T-helper 1 cell treated with Interleukin-12 subunit alpha and Interleukin-12 subunit beta and Interleukin-4 antibody, amounts not matched to agents 30 μg/mL and 1 μg/mL, for 36 hours (primary cell): ENCODE measurements around the gene NMNAT3.

Experiments used
- H3K27ac Mint-ChIP-seq: one replicate; pipeline ENCODE4 v1.8.0; 2021; ENCODE audit warnings: mild to moderate bottlenecking, mixed read lengths
- H3K27me3 Mint-ChIP-seq: one replicate; pipeline ENCODE4 v1.8.0; 2021; ENCODE audit warnings: low read depth, mixed read lengths
- H3K36me3 Mint-ChIP-seq: one replicate; pipeline ENCODE4 v1.8.0; 2021; ENCODE audit warnings: low read depth, mixed read lengths
- H3K4me1 Mint-ChIP-seq: one replicate; pipeline ENCODE4 v1.8.0; 2021; ENCODE audit warnings: low read depth, mixed read lengths
- H3K4me3 Mint-ChIP-seq: one replicate; pipeline ENCODE4 v1.8.0; 2021; ENCODE audit warnings: mild to moderate bottlenecking, moderate library complexity, mixed read lengths
- H3K9me3 Mint-ChIP-seq: one replicate; pipeline ENCODE4 v1.8.0; 2021; ENCODE audit warnings: mixed read lengths

NMNAT3 gene

GRCh38 chr3:139689122-139689521 is 11.3 kb upstream of the NMNAT3 start:
- peaks cover 13% of the 10 kb centered on the region for H3K27me3 Mint-ChIP-seq
- H3K27ac Mint-ChIP-seq, result no peak overlapping the region
- H3K4me3 Mint-ChIP-seq, result no peak overlapping the region
- no peaks in the 10 kb centered on the region for H3K4me1 Mint-ChIP-seq
- H3K9me3 Mint-ChIP-seq, result no peaks in the 10 kb centered on the region
- no peaks in the 10 kb centered on the region for H3K36me3 Mint-ChIP-seq

DNA sequence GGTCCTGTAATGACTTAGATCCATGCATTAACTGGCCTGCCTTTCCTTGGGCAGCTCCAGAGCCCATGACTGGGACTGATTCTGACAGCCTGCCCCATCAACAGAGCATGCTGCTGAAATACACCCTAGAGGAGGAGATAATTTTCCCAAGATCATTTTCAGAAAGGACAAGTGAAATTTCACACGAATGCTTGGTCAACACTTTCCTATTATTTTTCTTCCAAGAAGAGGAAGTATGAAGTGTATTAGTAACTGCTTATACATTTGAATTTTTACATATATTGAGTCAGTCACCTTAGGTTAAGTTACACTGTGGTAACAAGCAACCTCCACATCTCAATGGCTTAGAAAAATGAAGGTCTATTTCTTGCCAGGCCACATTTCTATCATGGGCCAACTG is 9.7 kb upstream of the NMNAT3 start:
- Mint-ChIP-seq H3K27ac (no peak overlapping the region), H3K4me3 (no peak overlapping the region), H3K27me3 (peaks cover 7% of the 10 kb centered on the region), H3K9me3 (no peaks in the 10 kb centered on the region), H3K4me1 (no peaks in the 10 kb centered on the region), H3K36me3 (no peaks in the 10 kb centered on the region)

- no peaks in the 10 kb centered on the region for H3K9me3 Mint-ChIP-seq
- H3K4me1 Mint-ChIP-seq, result no peaks in the 10 kb centered on the region
- H3K36me3 Mint-ChIP-seq, result no peaks in the 10 kb centered on the region
- H3K4me3 Mint-ChIP-seq, result no peak overlapping the region
- peaks cover 7% of the 10 kb centered on the region for H3K27me3 Mint-ChIP-seq
- no peak overlapping the region for H3K27ac Mint-ChIP-seq
Measured at GRCh38 chr3:139686624-139687023, 8.9 kb upstream of the NMNAT3 start.

GRCh38 chr3:139686206-139686605 is 8.4 kb upstream of the NMNAT3 start:
- no peaks in the 10 kb centered on the region for H3K9me3 Mint-ChIP-seq
- H3K27ac Mint-ChIP-seq, result no peak overlapping the region
- no peaks in the 10 kb centered on the region for H3K36me3 Mint-ChIP-seq
- peaks cover 7% of the 10 kb centered on the region for H3K27me3 Mint-ChIP-seq
- no peak overlapping the region for H3K4me3 Mint-ChIP-seq
- H3K4me1 Mint-ChIP-seq, result no peaks in the 10 kb centered on the region

GRCh38 chr3:139679220-139679775 is 1.5 kb upstream of the NMNAT3 start:
- Mint-ChIP-seq H3K9me3 (no peaks in the 10 kb centered on the region), H3K27ac (no peak overlapping the region), H3K4me3 (no peak overlapping the region), H3K36me3 (no peaks in the 10 kb centered on the region), H3K4me1 (no peaks in the 10 kb centered on the region), H3K27me3 (peaks cover 12% of the 10 kb centered on the region)

DNA sequence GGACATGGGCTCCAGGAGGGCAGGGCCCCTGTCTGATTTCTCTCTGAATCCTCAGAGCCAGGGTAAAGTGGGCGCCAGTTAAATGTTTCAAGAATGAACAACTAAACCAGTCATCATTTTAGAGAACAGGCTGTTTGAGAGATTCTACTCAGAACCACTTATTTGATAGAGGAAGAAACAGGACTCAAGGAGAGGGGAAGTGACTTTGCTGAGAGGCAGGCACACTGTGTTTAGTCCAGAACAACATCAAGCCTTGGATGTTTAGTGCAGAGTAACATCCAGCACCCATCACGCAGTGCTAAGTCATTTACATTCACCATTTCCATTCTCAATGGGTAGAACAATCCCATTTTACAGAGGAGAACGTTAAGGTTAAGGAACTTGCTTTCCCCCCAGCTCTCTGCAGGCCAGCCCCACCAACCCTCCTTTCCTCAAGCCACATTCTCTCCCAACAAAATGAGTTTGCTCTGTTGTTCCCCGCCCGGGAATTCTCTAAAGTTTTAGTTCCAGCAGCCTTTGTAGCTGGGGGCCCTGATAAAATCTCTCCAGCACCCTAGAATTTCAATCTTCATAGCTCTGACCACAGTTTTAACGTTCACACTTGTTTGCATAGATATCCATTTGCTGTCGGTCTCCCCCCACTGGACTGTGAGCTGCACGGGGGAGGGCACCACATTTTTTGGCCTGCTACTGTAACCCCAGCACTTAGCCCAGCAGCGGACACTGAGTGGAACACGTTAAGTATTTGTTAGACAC is 962 bp downstream of the NMNAT3 start:
- H3K27ac Mint-ChIP-seq, result no peak overlapping the region
- H3K27me3 Mint-ChIP-seq, result peaks cover 15% of the 10 kb centered on the region
- no peaks in the 10 kb centered on the region for H3K9me3 Mint-ChIP-seq
- no peaks in the 10 kb centered on the region for H3K4me1 Mint-ChIP-seq
- peak overlapping the region; percentile 76 for H3K4me3 Mint-ChIP-seq
- no peaks in the 10 kb centered on the region for H3K36me3 Mint-ChIP-seq

DNA sequence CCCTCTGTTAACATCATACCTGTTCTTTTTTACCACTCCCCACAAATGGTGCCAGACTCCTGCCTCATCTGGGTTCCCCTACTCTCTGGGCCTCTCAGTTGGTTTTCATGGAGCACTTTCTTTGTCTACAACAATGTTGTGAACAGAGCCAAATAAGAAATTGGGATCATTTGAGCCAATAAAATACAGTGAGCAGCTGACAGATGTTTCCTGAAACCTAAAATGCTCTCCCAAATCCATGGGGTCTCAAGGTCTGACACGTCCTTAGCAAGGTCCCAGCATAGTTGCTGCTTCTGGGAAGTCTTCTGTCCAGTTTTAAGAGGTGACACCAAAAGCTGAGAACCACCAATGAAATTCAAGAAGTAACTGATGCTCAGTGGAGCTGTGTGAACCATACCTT is 1.7 kb downstream of the NMNAT3 start:
- H3K9me3 Mint-ChIP-seq, result no peaks in the 10 kb centered on the region
- H3K27ac Mint-ChIP-seq, result no peak overlapping the region

GRCh38 chr3:139675327-139675726 is 2.4 kb downstream of the NMNAT3 start:
- H3K4me3 Mint-ChIP-seq, result no peak overlapping the region
- peaks cover 15% of the 10 kb centered on the region for H3K27me3 Mint-ChIP-seq
- no peaks in the 10 kb centered on the region for H3K9me3 Mint-ChIP-seq
- no peaks in the 10 kb centered on the region for H3K4me1 Mint-ChIP-seq
- H3K27ac Mint-ChIP-seq, result no peak overlapping the region
- H3K36me3 Mint-ChIP-seq, result no peaks in the 10 kb centered on the region

More for the DNA sequence above, 1.7 kb downstream of the NMNAT3 start:
- Mint-ChIP-seq H3K4me3 (no peak overlapping the region), H3K4me1 (no peaks in the 10 kb centered on the region), H3K27me3 (peaks cover 15% of the 10 kb centered on the region), H3K36me3 (no peaks in the 10 kb centered on the region)

- no peaks in the 10 kb centered on the region for H3K4me1 Mint-ChIP-seq
- H3K4me3 Mint-ChIP-seq, result no peak overlapping the region
- H3K27ac Mint-ChIP-seq, result no peak overlapping the region
- H3K27me3 Mint-ChIP-seq, result peaks cover 11% of the 10 kb centered on the region
- H3K9me3 Mint-ChIP-seq, result no peaks in the 10 kb centered on the region
- no peaks in the 10 kb centered on the region for H3K36me3 Mint-ChIP-seq
Measured at GRCh38 chr3:139674571-139675260, 3.1 kb downstream of the NMNAT3 start.

DNA sequence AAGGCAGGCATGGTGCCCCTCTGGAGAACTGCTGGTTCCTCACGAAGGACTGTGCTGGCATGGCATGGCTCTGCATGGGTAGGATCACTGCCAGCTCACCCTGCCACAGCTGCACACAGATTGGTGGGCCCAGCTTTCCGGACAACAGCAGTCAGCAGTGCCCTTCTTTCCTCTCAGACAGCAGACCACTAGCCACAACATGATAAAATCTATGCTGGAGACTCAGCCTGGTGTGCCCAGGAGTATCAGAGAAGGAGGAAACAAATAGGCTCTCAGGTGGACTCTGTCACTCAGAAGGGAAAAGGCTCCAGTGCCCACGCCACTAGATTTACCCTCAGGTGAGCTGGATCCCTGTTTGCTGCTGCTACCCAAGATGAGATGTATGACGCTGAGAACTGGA is 4.9 kb downstream of the NMNAT3 start:
- H3K4me3 Mint-ChIP-seq, result no peak overlapping the region
- H3K4me1 Mint-ChIP-seq, result no peaks in the 10 kb centered on the region
- no peaks in the 10 kb centered on the region for H3K36me3 Mint-ChIP-seq
- H3K27me3 Mint-ChIP-seq, result peaks cover 6% of the 10 kb centered on the region
- H3K9me3 Mint-ChIP-seq, result no peaks in the 10 kb centered on the region
- no peak overlapping the region for H3K27ac Mint-ChIP-seq

DNA sequence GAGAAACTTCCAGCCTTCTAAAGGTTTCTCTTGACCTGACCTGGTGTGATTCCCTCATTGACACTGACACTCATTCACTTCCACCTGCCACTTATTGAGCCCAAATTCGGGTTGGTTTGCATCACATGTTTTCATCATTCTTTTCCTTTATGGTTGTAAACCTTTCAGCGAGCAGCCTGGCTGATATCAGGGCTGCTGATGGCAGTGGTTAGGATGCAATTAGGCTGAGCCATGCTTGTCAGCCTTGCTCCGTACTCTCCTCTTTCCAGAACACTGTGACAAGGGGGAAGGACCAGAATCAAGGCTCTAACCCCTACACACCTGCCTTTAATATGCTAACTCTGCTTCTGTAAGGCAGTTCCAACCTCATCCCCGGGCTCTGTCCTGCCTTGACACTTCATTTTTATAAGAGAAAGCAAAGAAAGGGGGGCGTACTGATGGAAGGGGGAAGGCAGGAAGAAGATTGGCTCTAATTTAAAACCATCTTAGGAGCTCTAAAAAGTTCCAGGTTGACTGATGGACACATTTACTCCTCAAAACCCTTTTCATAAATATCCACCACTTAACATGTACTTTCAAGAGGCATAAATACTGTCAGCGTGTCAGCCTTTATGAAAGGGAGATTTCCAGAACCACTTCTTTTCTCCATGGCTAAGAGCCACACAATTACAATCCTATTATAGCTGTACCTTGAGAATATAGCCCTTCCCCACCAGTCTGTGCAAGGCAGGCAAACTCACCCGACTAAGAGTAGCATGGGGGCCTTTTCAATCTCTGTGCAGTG is 5.7 kb downstream of the NMNAT3 start:
- Mint-ChIP-seq H3K27me3 (peaks cover 4% of the 10 kb centered on the region), H3K9me3 (no peaks in the 10 kb centered on the region), H3K4me3 (no peak overlapping the region), H3K4me1 (no peaks in the 10 kb centered on the region), H3K36me3 (no peaks in the 10 kb centered on the region), H3K27ac (no peak overlapping the region)

DNA sequence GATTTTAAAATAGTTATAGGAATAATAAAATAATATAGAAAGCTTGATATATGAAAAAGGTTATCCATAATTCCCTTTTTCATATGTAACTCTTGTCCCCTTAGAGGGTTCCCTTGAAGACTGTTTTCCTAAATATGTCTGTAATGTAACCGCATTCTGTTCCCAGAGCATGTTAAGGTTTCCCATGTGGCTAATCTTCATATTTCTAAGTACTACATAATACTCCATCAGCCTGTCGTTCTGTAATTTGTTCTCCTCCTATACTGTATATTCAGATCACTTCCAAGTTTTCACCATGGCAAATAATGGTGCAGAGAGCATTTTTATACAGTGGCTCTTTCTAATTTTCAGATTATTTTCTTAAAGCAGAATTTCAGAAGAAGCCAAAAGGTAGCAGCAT is 6.7 kb downstream of the NMNAT3 start:
- Mint-ChIP-seq H3K27ac (no peak overlapping the region), H3K9me3 (no peaks in the 10 kb centered on the region), H3K27me3 (peaks cover 3% of the 10 kb centered on the region), H3K4me3 (no peak overlapping the region), H3K36me3 (no peaks in the 10 kb centered on the region), H3K4me1 (no peaks in the 10 kb centered on the region)

DNA sequence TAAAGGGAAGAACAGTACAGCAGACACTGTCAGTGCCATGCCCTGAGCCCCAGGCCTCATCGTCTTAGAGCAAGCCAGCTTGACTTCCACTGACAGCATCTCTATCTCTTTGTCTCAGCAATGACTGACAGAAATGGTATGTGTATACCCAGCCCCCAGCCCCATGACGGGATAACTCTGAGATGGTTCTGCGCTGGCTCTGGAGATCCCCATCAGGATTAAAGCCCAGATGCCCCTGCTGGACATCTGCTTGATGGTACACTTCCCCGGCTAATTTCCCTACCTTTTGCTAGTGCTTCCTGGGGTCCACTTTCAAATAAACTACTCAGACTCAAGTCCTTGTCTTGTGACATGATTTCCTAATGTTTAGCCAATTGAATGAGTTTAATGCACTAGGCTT is 7.6 kb downstream of the NMNAT3 start:
- no peaks in the 10 kb centered on the region for H3K36me3 Mint-ChIP-seq
- no peaks in the 10 kb centered on the region for H3K9me3 Mint-ChIP-seq

GRCh38 chr3:139668332-139668731 is 9.4 kb downstream of the NMNAT3 start:
- H3K4me1 Mint-ChIP-seq, result no peaks in the 10 kb centered on the region
- H3K9me3 Mint-ChIP-seq, result no peaks in the 10 kb centered on the region
- no peak overlapping the region for H3K4me3 Mint-ChIP-seq
- H3K27ac Mint-ChIP-seq, result no peak overlapping the region
- H3K36me3 Mint-ChIP-seq, result no peaks in the 10 kb centered on the region
- no peaks in the 10 kb centered on the region for H3K27me3 Mint-ChIP-seq

More for the DNA sequence above, 7.6 kb downstream of the NMNAT3 start:
- Mint-ChIP-seq H3K27ac (no peak overlapping the region), H3K4me3 (no peak overlapping the region), H3K4me1 (no peaks in the 10 kb centered on the region), H3K27me3 (peaks cover 3% of the 10 kb centered on the region)
